GM19467 (cell line): ENCODE data around the gene DENND6A.
"Not testable (repeated sequence)": the region's sequence is repeated elsewhere in the genome, so short reads cannot be mapped to it uniquely, and the experiment has no call there.

Experiments
- ATAC-seq: cut with Tn5 transposase; IDR thresholded peaks from one replicate; pipeline ENCODE4 v1.9.1; 2021; ENCODE audit warnings: mild to moderate bottlenecking, moderate library complexity; ENCODE audit not compliant: unreplicated experiment

DENND6A gene

DNA sequence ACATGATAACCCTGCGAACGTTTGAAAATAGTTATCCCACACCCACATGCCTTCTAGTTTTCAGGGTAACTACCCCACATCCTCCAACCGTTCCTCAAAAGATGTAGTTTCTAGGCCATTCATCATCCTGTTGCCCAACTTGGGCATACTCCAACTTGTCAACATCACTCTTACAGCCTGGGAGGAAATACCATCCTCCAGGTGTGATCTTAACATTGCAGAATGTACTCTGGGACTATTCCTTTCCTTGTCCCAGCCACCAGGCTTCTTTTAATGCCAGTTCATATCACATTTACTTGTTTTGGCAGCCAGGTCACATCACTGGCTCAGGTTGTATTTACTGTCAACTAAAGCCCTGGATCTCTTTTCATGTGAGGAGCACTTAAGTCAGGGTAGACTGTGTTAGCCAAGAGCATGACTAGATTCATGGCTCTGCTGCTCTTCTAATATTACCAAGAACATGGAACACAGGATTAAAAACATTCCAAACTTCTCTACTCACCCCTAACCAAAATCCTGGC, 4.0 kb upstream of the DENND6A start:
- no peak for ATAC-seq

- ATAC-seq: no peak
Observed at GRCh38 chr3:57694146-57694545, 1.3 kb upstream of the DENND6A start.

DNA sequence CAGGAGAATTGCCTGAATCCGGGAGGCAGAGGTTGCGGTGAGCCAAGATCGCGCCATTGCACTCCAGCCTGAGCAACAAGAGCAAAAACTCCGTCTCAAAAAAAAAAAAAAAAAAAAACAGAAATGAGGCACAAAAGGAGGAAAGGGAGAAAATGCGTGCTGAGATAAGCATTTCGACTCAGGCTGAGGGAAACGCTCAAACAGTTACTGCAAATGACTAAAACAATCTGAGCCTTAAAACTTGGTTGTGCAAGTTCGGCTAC, 813 bp downstream of the DENND6A start:
- not testable (repeated sequence) for ATAC-seq

DNA sequence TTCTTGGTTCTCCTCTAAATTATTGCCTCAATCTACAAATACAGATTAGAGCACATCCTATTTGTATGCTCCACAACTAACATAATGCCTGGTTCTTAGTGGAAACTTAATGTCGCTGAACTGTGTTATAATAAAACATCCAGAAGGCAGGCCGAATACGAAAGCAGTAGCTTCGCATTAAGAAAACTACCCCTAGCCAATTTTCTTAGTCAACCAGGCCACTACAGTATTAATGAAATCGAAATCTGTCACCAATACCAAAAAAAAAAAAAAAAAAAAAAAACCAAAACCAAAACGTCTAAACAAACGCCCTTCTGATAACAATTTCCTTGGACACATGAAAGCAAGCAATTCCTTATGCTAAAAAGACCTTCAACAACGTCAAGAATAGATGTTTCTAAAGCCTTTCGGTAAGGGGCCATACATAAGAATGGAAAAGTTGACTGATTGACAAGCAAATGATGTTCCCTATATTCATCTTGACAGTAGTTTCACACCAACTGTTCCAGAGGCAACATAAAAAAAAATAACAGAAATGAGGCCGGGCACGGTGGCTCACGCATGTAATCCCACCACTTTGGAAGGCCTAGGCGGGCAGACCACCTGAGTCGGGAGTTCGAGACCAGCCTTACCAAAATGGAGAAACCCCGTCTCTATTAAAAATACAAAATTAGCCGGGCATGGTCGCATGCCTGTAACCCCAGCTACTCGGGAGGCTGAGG, 1.3 kb downstream of the DENND6A start:
- no peak for ATAC-seq

DNA sequence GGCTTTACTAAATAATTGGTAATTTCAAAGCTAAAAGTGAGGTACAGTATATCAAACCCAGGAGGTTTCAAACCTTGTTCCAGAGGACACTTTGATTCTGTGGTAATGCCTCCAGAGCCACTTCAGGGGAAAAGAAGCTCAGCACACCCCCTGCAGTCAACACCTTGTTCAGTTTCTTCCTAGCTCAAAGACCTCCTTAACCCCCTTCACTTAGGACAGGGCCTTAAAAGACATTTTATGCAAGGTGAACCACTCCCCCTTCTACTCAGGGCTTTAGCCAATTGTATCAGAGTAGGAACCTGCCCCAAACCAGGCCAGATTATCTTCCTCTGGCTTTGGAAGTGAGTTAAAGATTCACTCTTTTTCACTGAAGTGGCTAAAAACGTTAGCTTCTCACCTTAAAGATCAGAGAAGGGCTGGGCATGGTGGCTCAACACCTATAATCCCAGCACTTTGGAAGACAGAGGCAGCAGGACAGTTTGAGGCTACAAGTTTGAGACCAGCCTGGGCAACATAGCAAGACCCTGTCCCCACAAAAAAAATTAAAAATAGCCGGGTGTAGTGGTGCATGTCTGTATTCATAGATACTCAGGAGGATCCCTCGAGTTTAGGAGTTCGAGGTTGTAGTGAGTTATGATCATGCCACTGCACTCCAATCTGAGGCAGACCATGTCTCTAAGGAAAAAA, 3.4 kb downstream of the DENND6A start:
- ATAC-seq: no peak

DNA sequence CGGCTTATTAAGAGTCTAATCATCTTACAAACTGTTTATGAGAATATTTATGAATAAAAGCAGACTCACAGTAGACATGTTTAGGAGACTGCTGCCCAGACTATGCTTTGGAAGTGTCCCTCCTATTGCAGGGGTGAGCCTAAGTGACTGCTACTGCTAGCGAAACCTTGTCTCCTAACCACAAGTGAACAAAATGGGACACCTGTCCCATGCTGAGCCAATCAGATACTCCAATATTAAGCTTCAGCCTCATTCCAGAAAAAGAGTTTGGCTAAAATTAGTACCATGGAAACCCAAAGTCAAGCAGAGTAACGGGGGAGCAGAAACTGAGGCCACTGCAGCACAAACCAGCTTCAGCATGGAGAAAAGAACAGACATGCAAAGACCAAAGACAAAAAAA, 4.6 kb downstream of the DENND6A start:
- ATAC-seq: no peak

DNA sequence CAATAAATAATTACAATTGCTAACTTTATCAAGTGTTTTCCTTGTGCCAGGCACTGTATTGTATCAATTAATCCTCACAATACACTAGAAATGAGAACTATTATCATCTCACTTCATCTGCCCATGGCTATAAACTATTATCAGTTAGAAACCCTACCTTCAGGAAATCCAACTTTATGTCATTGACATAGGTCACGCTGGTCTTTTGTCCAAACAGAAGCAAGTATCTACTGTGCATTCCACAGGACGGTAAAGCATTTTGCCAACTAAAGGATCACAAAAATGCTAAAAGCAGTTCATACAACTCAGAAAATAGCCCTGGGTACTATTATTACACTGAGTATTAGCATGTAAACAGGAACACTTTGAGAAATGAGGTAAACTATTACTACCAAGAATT, 9.6 kb downstream of the DENND6A start:
- no peak for ATAC-seq

DNA sequence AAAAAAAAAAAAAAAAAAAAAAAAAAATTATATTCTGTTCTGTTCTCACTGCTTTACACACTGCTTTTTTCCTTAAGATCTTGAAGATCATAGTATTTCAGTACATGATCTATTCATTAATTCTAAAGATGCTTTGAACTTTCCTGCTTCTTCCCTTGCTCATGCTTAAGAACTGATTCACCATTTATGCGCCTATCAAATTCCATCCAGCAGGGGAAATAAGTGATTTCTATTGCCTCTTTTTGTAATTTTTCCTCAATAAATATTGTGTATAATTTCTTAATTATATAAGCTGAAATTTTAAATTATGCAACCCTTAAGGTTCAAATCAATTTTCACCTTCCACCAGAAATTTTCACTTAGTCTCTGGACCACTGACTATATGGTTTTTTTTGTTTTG, 10.6 kb downstream of the DENND6A start:
- ATAC-seq: no peak

DNA sequence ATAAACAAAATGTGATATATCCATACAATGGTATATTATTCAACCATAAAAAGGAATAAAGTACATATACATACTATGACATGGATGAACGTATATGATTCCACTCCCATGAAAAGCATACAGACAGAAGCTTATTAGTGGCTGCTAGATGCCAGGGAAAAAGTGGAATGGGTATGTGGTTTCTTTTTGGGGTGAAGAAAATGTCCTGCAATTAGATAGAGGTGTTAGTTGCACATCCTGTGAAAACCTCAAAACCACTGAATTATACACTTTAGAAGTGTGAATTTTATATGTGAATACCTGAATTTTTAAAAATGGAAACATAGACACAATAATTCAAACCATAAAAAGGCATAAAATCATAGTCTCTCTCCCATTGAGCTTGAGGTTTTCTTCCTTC, 11.2 kb downstream of the DENND6A start:
- ATAC-seq: no peak

- no peak for ATAC-seq
Observed at GRCh38 chr3:57680046-57680445, 12.8 kb downstream of the DENND6A start.

GRCh38 chr3:57675530-57675929, 17.3 kb downstream of the DENND6A start:
- ATAC-seq: no peak

GRCh38 chr3:57673156-57673555, 19.7 kb downstream of the DENND6A start:
- no peak for ATAC-seq

DNA sequence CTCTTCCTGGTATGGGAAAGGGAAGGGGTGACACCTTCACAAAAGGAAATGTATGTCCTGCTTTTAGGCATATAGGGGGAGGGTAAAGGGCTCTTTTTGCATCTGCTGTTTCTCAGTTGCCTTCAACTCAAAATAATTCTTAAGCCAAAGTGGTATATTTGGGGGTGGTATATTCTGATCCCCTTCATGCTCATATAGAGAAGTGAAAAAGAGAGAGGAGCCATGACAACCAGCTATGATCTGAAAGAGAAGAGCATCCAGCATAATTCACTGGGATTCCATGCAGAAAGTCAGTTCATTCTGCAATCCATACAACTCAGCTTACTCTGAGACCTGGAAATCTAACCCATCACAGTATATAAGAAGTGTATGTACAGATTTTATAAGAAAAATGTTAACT, 22.3 kb downstream of the DENND6A start:
- no peak for ATAC-seq

DNA sequence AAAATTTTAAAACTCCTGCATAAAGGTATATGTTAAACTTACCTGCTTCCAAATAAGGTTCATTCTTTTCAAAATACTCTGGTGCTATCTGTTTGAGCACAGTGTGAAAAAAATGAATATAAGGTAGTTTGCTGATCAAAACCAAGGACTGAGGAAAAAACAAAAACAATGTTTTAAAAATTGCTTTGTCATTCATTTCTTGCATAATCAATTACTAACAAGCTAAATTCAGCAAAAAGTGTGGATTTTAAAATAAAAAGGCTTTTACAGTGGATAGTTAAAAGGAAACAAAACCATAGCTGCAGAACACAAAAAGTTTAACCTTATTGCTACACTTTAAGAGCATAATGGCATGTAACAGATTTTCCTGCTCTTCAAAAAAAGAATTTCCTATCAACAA, 31.5 kb downstream of the DENND6A start:
- ATAC-seq: no peak

GRCh38 chr3:57659806-57660439, 33.0 kb downstream of the DENND6A start:
- ATAC-seq: no peak

DNA sequence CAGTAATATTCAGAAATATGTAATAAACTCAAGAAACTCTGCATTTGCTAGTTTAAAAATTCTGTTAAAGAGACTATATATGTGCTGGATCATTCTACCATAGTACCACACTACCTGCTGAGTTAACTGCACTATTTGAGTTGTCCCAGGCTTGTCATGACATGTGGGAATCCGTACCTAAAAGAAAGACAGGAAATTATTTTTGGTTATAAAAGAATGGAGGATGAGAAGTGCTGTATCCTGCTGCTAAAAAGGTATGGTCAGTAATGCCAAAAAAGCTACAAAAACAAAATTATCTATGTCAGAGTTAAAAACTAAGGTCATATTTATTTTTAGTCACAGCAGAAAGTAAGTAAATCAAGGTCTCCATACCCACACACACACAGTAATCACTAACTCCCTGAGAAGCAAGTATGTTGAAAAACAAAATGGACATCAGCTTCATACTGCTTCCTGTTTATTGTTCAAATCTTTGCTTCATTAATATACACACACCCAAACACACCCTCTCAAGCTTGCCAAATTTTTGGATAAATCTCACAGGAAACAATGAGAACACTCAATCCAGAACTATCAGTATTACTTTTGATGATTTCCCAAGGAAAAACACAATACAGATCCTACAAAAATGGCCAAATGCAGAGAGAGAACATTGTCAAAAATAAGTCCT, 33.7 kb downstream of the DENND6A start:
- ATAC-seq: no peak

DNA sequence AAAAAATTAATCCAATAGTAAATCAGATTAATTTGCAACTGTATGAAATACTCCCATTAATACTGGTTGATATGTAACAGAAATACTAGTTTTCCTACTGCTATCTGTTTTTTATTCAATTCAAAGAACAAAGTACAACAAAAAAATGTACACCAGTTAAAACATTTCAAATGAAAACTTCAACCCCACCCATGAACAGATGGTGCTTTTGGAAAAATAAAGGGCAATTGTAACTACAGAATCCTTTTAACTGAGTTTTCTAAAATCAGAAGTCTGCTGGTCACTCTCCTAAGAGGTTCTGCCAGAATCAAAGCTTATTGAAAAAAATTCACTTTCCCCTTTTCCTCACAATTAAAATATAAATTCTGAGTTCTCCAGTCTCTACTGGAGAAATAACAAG, 34.3 kb downstream of the DENND6A start:
- ATAC-seq: no peak

DNA sequence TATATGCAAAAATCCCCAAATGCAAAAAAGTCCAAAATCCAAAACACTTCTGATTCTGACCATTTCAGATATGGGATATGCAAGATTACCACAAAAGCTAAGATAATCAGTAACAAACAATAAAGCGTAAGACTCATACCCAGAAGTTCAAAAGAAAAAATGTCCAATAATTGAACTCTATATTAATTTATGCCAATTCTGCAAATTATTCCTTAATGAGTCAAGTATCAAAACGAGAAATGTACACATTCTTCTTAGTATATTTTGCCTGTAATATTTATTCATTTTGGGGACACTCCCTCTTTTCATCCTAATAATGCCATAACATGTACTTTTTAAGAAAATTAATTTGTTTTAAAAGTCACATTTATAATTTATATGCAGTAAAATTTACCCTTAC, 37.1 kb downstream of the DENND6A start:
- no peak for ATAC-seq

GRCh38 chr3:57654267-57654666, 38.6 kb downstream of the DENND6A start:
- ATAC-seq: no peak

GRCh38 chr3:57652203-57652602, 40.7 kb downstream of the DENND6A start:
- no peak for ATAC-seq

DNA sequence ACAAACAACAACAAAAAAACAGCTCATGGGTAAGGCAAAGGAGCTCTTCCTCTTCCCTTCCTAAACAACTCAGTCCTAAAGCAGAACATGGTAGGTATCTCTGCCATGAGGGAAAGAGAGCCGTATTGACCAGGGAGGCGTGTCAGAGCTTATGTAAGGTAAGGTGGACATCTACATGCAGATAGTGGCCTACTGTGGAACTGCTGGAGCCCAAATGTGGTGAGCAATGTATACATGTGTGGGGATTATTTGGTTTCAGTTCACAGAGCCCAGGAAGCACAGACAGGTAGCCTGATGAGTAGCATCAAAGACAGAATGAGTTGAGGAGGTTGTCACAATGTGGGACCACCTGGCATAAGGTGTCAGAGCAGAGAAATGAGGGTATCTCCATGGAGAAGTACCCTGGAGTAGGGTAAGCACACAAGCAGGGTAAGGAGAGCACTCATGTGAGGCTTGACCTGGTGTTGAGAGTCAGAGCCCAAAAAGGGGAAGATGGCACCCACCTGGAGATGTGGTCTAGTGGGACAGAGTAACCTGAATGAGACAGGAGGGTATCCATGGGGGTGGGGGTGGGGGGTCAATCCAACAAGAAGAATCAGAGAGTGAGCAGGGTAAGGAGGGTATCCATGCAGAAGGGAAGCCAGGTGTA, 45.5 kb downstream of the DENND6A start:
- ATAC-seq: no peak
